ENCODE data around the gene VAV3.

- TF ChIP-seq TCF12 (IDR thresholded peaks at IDR 0.05) (no peak), MXI1 (IDR thresholded peaks at IDR 0.05; ENCODE audit: low read depth, low read length) (no peak), CHD2 (IDR thresholded peaks at IDR 0.05; ENCODE audit: low read length, partially characterized antibody) (no peak), EP300 (IDR thresholded peaks at IDR 0.05; ENCODE audit: borderline replicate concordance in 1 of 2, low read depth in 1 of 2, low read length in 1 of 2) (no peak), JUND (IDR thresholded peaks at IDR 0.05) (no peak), SIN3A (IDR thresholded peaks at IDR 0.05; ENCODE audit: borderline replicate concordance, low read depth, low read length) (no peak), POLR2AphosphoS5 (IDR thresholded peaks at IDR 0.05; ENCODE audit: low read depth, low read length) (no peak)
- TF ChIP-seq, protein P1, sequence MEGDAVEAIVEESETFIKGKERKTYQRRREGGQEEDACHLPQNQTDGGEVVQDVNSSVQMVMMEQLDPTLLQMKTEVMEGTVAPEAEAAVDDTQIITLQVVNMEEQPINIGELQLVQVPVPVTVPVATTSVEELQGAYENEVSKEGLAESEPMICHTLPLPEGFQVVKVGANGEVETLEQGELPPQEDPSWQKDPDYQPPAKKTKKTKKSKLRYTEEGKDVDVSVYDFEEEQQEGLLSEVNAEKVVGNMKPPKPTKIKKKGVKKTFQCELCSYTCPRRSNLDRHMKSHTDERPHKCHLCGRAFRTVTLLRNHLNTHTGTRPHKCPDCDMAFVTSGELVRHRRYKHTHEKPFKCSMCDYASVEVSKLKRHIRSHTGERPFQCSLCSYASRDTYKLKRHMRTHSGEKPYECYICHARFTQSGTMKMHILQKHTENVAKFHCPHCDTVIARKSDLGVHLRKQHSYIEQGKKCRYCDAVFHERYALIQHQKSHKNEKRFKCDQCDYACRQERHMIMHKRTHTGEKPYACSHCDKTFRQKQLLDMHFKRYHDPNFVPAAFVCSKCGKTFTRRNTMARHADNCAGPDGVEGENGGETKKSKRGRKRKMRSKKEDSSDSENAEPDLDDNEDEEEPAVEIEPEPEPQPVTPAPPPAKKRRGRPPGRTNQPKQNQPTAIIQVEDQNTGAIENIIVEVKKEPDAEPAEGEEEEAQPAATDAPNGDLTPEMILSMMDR (IDR thresholded peaks at IDR 0.05): no peak
- TF ChIP-seq, protein P2, sequence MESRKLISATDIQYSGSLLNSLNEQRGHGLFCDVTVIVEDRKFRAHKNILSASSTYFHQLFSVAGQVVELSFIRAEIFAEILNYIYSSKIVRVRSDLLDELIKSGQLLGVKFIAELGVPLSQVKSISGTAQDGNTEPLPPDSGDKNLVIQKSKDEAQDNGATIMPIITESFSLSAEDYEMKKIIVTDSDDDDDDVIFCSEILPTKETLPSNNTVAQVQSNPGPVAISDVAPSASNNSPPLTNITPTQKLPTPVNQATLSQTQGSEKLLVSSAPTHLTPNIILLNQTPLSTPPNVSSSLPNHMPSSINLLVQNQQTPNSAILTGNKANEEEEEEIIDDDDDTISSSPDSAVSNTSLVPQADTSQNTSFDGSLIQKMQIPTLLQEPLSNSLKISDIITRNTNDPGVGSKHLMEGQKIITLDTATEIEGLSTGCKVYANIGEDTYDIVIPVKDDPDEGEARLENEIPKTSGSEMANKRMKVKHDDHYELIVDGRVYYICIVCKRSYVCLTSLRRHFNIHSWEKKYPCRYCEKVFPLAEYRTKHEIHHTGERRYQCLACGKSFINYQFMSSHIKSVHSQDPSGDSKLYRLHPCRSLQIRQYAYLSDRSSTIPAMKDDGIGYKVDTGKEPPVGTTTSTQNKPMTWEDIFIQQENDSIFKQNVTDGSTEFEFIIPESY (IDR thresholded peaks at IDR 0.05; ENCODE audit: borderline replicate concordance, low read depth): no peak
- TF ChIP-seq, protein P3, sequence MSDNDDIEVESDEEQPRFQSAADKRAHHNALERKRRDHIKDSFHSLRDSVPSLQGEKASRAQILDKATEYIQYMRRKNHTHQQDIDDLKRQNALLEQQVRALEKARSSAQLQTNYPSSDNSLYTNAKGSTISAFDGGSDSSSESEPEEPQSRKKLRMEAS (IDR thresholded peaks at IDR 0.05; ENCODE audit: low read depth): no peak
Measured at GRCh38 chr1:107531065-107531908, 433.7 kb downstream of the VAV3 start.
